ENCODE data around the gene DUSP12.

GRCh38 chr1:161738627-161739287 lies 10.8 kb upstream of the DUSP12 start:
- peak; percentile 22 to 78 (median 62) for TF ChIP-seq CTCF (IDR thresholded peaks at IDR 0.05 in 8 of 11, conservative IDR thresholded peaks at IDR 0.05 in 3 of 11)
- TF ChIP-seq POLR2AphosphoS5 (IDR thresholded peaks at IDR 0.05), result peak in 2 of 3 donors; percentile 63 to 66

Data from spleen (tissue), 7 donors.